Hypothalamus (tissue), 51 donors: ENCODE measurements around the gene PARK7.
"Not testable (repeated sequence)": the region's sequence is repeated elsewhere in the genome, so short reads cannot be mapped to it uniquely, and the experiment has no call there.

Experiments used
- DNase-seq, 51 donors: peaks; one replicate each; lab custom pipeline; 2025; lab: John Stamatoyannopoulos, UW

PARK7 gene

GRCh38 chr1:7961216-7962013 is at the start of gene PARK7:
Gene PARK7 (plus strand): TSS chr1:7961711. CDS start chr1:7962786, 1,075 bp downstream.
- DNase-seq = peak; percentile 96 to 100 (median 99)

- no peak for DNase-seq
These were observed 49.4 kb upstream of the PARK7 start for GRCh38 chr1:7912145-7912544.

- DNase-seq = no peak
These were observed 48.6 kb upstream of the PARK7 start for GRCh38 chr1:7912743-7913557.

- no peak for DNase-seq
These were observed 45.5 kb upstream of the PARK7 start for GRCh38 chr1:7915826-7916500.

- DNase-seq = peak in 1 of 51 donors; percentile 49
These were observed 45.0 kb upstream of the PARK7 start for GRCh38 chr1:7916501-7916830.

GRCh38 chr1:7917971-7918370 is 43.5 kb upstream of the PARK7 start:
- DNase-seq = not testable (repeated sequence)

GRCh38 chr1:7919880-7920279 is 41.6 kb upstream of the PARK7 start:
- no peak for DNase-seq

- DNase-seq = no peak
These were observed 39.7 kb upstream of the PARK7 start for GRCh38 chr1:7921796-7922195.

GRCh38 chr1:7922301-7922700 is 39.2 kb upstream of the PARK7 start:
- no peak for DNase-seq

GRCh38 chr1:7927061-7927460 is 34.5 kb upstream of the PARK7 start:
- not testable (repeated sequence) for DNase-seq

- DNase-seq = no peak
These were observed 33.3 kb upstream of the PARK7 start for GRCh38 chr1:7928247-7928646.

GRCh38 chr1:7929637-7930036 is 31.9 kb upstream of the PARK7 start:
- DNase-seq = no peak

GRCh38 chr1:7930645-7931445 is 30.7 kb upstream of the PARK7 start:
- DNase-seq = no peak

- DNase-seq = no peak
These were observed 30.1 kb upstream of the PARK7 start for GRCh38 chr1:7931446-7931812.

GRCh38 chr1:7932524-7933138 is 28.9 kb upstream of the PARK7 start:
- DNase-seq = no peak

- DNase-seq = no peak
These were observed 23.4 kb upstream of the PARK7 start for GRCh38 chr1:7938070-7938469.

- DNase-seq = no peak
These were observed 21.5 kb upstream of the PARK7 start for GRCh38 chr1:7940034-7940433.

GRCh38 chr1:7940745-7941436 is 20.6 kb upstream of the PARK7 start, which contains the start of gene TNFRSF9:
Gene TNFRSF9 (minus strand): TSS chr1:7940839. CDS start chr1:7939994, 845 bp downstream.
- no peak for DNase-seq

- no peak for DNase-seq
These were observed 20.1 kb upstream of the PARK7 start for GRCh38 chr1:7941437-7941793.
